Epithelial cell of prostate (primary cell): Measurements from ENCODE around the gene IGSF3.
"Not testable (repeated sequence)": the region's sequence is repeated elsewhere in the genome, so short reads cannot be mapped to it uniquely, and the experiment has no call there.

Experiments
- DNase-seq: peaks from one replicate; pipeline ENCODE4 v3.0.0-alpha.2; 2011; ENCODE audit warnings: low read depth, low spot score
- H3K27ac ChIP-seq: fragments of 450-650 bp; 2 replicates; pipeline ENCODE4 v1.5.1; 2017; ENCODE audit warnings: mild to moderate bottlenecking

Gene IGSF3

GRCh38 chr1:116568662-116569380 lies 98.7 kb downstream of the IGSF3 start:
- H3K27ac ChIP-seq = no peak overlapping the region
- DNase-seq = no peak

DNA sequence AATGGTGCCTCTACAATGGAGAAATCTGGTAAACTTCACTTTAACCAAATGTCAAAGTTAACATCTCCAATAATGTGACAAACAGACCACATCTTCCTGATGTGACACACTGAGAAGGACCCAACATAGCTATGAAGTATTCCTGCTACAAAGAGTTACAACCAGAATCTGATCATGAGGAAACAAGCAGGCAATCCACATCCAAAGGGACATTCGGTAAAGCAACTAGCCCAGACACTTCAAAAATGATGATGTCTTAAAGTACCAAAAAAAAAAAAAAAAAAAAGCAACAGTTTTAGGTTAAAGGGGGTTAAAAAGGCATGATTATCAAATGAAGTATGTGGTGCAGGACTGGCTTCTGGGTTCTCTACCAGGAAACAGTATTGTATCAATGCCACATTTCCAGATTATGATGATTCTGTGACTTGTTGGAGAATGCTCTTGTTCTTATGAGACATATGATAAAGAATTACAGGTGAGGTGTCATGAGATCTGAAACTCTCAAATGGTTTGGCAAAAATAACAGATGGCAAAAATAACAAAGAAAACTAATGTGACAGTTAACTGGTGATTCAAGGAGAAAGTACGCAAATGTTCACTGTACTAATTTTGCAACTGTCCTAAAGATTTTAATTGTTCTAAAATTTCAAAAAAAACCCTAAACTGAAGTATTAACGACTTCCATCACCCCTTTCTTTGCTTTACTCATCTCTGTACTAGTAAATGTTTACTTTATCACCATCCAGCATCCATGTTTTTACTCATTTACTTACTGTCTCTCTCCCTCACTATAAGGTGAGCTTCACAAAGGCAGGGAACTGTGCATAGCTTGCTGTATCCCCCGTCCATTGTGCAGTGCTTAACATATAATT lies 99.5 kb downstream of the IGSF3 start:
- H3K27ac ChIP-seq = no peak overlapping the region
- no peak for DNase-seq

DNA sequence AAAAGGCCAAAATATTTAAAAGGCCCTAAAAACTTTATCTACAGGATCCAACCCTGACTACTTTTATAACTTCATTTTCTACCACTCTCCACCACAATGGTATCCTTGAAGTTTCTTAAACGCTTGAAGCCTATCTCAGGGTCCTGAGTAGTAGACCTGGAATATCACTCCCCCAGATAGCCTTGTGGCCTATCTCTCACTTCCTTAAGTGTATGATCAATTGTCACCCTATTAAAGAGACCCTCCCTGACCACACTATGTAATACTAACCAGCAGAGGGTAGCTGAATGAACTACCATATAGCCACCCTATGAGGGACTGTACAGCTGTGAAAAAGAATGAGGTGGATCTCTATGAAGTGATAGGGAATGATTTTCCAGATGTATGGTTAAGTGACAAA lies 102.3 kb downstream of the IGSF3 start:
- DNase-seq = no peak
- H3K27ac ChIP-seq = no peak overlapping the region

GRCh38 chr1:116564426-116564825 lies 103.1 kb downstream of the IGSF3 start:
- DNase-seq = no peak
- no peak overlapping the region for H3K27ac ChIP-seq

- H3K27ac ChIP-seq, DNase-seq: not testable (repeated sequence)
Measured at GRCh38 chr1:116562465-116562864, 105.1 kb downstream of the IGSF3 start.

- no peak overlapping the region for H3K27ac ChIP-seq
- no peak for DNase-seq
Measured at GRCh38 chr1:116561563-116561962, 106.0 kb downstream of the IGSF3 start.

DNA sequence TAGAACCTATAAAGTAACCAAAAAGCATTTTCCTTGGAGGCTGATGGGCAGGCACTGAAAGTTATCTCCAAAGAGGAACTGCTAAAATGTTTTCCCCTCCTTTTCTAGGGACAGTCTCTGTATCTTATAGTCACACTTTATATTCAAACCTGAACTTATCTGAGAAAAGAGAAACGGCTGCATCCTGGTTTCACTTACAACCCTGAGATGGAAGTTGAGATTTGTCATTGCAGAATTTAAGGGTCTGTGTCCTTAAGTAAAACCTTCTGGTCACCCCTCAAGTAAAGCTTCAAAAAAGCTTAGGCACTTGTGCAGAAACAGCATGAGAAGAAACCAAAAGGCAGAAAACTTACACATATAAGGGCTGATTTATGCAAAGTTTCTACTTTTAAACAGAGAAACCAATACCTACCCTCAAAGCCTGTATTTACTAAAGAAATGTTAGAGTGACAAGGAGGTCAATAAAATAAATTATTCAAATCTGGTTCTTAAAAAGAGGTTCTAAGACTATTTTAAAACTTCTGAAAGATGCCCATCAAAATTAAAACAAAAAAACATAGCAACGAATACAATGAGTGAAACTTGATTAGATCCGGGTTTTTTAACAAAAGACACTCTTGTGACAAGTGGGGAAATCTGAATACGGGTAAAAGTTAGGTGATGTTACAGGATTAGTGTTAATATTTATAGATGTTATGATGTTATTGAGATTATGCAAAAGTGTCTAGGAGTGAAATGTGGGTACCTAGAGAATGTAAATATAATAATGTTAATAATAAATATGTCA lies 106.6 kb downstream of the IGSF3 start:
- no peak overlapping the region for H3K27ac ChIP-seq
- DNase-seq = no peak

DNA sequence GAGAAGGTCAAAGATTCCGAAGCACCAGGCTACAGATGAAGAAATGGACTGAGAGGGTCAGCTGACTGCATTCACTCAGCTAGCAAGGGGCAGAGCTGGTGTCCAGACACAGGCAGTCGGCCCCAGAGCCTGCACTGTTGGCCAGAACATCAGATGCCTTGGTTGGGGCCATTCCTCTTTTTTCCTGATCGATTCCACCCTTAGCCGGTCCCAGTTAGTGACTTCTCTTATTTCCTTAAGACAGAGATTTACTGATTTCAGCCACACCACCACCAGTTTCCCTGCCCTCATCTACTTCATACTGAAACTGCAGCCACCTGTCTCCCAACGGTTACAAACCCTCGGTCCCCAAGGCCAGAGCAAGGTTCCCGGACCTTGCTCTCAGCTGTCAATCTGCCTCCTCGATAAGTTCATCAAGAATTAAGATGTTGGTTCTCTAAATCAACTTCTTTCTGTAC lies 108.2 kb downstream of the IGSF3 start:
- no peak for DNase-seq
- H3K27ac ChIP-seq = no peak overlapping the region

DNA sequence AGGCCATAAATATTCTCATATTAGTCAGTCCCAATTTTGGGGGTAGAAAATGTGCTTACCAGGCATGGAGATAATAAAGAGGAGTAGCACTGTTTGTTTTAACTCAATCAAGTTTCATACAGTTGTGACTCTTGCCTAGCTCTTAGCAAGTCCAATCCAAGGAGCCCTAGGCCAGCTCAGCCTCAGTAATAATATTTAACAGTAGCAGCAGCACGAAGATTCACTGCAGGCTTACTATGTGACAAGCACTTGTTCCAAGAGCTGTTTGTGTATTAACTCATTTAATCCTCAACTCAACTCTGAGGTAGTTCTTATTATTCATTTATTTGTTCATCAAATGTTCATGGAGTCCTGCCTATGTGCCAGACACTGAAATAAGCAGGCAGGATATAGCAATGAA lies 109.0 kb downstream of the IGSF3 start:
- DNase-seq = no peak
- no peak overlapping the region for H3K27ac ChIP-seq

DNA sequence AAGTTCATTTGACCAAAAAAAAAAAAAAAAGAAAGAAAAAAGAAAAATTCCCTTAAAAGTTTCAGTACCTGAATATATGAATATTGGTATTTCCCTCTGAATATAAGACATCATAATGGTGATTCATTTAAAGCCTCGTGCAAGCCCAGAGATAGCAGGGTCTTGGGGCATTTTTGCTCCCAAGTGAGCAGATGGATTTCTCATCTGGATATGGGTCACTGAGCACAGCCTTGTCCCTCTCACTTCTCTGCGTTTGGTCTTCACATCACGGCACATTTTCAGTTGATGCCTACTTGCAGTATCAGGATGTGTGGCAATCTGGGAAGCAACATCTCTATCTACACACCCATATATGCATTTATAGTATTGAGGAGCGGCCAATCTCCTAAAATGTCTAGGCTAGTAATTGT lies 109.4 kb downstream of the IGSF3 start:
- DNase-seq = no peak
- H3K27ac ChIP-seq = no peak overlapping the region

GRCh38 chr1:116557323-116557878 lies 110.1 kb downstream of the IGSF3 start:
- DNase-seq = no peak
- peak overlapping the region; percentile 96 for H3K27ac ChIP-seq

DNA sequence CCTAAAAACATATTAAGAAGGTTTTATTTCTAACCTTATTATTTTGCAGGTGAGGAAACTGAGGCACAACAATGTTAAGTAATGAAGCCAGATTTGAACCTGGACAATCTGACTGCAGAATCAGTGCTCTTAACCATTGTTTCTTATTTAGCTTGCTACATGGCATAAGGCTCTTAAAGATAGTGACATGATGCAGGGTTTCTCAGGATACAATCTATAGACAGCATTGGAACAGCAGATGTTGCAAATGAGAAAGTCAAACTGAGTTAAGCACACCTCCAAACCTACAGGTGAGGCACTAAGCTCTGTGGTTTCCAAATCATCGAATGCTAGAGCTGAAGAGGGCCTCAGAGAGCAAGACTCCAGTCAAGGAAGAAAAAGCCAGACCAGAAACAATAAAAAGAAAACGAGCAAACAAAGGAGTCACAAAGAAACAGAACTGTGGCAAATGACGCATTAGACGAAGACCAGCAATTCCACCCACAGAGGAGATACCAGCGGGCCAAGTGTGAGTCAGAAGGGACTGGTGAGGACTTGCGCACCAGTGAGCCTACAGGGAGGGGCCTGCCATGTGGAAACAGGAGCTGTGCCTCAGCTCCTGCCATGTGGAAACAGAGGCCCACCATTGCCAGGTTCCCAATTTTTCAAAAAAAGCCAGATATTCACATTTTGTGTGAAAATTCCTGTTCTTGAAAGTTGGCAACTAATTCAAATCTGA lies 111.1 kb downstream of the IGSF3 start:
- H3K27ac ChIP-seq = peak overlapping the region; percentile 96
- DNase-seq = peak; percentile 98

GRCh38 chr1:116554924-116555323 lies 112.6 kb downstream of the IGSF3 start:
- no peak for DNase-seq
- peak overlapping the region; percentile 96 for H3K27ac ChIP-seq

GRCh38 chr1:116553386-116554115 lies 114.0 kb downstream of the IGSF3 start:
- peak; percentile 62 for DNase-seq

GRCh38 chr1:116546354-116546977 lies 121.1 kb downstream of the IGSF3 start:
- no peak overlapping the region for H3K27ac ChIP-seq
- DNase-seq = no peak

More at GRCh38 chr1:116553386-116554115, 114.0 kb downstream of the IGSF3 start:
- H3K27ac ChIP-seq = peak overlapping the region; percentile 96

DNA sequence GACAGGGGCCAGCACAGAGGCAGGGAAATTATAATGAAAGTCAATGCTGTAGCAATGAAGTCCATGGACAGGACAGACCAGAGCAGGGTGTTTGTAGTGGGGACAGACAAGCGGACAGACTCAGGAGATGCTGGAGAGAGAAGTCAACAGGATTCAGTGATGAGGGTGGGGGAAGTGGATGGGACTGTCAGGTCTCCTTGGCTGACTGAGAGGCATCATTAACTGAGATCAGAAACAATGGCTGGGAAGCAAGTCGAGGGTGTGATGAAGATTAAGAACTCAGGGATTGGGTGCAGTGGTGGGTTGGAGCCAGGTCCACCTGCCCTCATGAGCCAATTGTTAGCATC lies 122.2 kb downstream of the IGSF3 start:
- peak overlapping the region; percentile 53 for H3K27ac ChIP-seq
- no peak for DNase-seq

DNA sequence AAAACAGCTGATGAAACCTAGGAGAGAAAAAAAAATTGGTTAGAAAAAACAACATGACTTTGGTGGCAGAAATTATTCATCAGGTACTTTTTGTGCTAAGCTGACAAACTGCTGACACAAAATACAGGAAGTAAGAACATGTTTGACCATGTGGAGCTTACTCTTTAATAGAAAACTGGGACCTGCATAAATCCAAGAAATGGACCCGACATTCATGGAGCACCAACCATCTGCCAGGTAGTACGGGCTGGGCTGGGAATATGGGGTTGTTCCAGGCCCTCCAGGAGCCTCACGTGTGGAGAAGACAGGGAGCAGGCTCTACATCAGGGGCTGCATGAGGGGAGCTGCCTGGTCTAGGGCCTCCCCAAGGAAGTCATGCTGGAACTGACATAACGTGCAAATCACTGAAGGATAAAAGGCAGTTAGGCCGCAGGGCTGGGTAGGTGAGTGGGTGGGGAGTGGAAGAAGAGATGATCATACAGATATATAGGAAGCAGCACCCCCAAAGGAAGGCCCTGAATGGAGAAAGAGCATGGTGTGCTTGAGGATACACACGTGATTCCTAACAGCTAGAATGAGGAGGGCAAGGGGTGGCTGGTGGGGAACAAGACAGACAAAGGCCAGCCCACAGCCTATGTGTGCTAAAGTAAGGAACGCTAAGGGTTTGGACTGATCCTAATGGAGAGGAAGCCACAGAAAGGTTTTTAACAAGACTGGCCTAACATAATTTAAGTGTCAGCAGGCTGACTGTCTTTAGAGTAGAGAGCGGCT lies 122.8 kb downstream of the IGSF3 start:
- no peak for DNase-seq
- H3K27ac ChIP-seq = peak overlapping the region; percentile 53

- H3K27ac ChIP-seq = peak overlapping the region; percentile 93
- DNase-seq = no peak
Measured at GRCh38 chr1:116540088-116540487, 127.4 kb downstream of the IGSF3 start.
